Chondrocyte (in vitro differentiated cells): ENCODE results near the gene DNAH3. TPM values are rescaled to one million over a fixed set of nuclear protein-coding genes. Genes with fewer than 3 reads are reported as not detected.

Experiments used
- DNase-seq: peaks from one replicate; pipeline ENCODE4 v3.0.0; 2021; ENCODE audit warnings: mixed read lengths, low spot score
- H3K27ac Mint-ChIP-seq: one replicate; pipeline ENCODE4 v1.8.0; 2021; ENCODE audit warnings: mild to moderate bottlenecking, moderate library complexity, mixed read lengths; ENCODE audit not compliant: unreplicated experiment
- H3K27me3 Mint-ChIP-seq: 2 replicates; pipeline ENCODE4 v1.8.0; 2021; ENCODE audit warnings: low read depth, mixed read lengths
- H3K36me3 Mint-ChIP-seq: 2 replicates; pipeline ENCODE4 v1.8.0; 2021; ENCODE audit warnings: low read depth, mixed read lengths
- H3K4me1 Mint-ChIP-seq: 2 replicates; pipeline ENCODE4 v1.8.0; 2021; ENCODE audit warnings: low read depth, mild to moderate bottlenecking, mixed read lengths
- H3K4me3 Mint-ChIP-seq: one replicate; pipeline ENCODE4 v1.8.0; 2021; ENCODE audit warnings: mild to moderate bottlenecking, moderate library complexity, mixed read lengths; ENCODE audit not compliant: unreplicated experiment
- H3K9me3 Mint-ChIP-seq: 2 replicates; pipeline ENCODE4 v1.8.0; 2021; ENCODE audit warnings: low read depth, mixed read lengths
- total RNA-seq: library from RNA; stranded (reverse); gene quantifications from 3 replicates; pipeline ENCODE4 v1.2.1, GENCODE V29; 2021
- TF ChIP-seq, protein P1 (sequence below): fragments of 200-600 bp; sonication (generic); IDR thresholded peaks from 2 replicates; pipeline ENCODE4 v1.5.0; 2021; ENCODE audit warnings: antibody characterized with exemption, mild to moderate bottlenecking, moderate library complexity

Gene DNAH3
- total RNA-seq, 1 donor from 2014 or later = not detected

DNA sequence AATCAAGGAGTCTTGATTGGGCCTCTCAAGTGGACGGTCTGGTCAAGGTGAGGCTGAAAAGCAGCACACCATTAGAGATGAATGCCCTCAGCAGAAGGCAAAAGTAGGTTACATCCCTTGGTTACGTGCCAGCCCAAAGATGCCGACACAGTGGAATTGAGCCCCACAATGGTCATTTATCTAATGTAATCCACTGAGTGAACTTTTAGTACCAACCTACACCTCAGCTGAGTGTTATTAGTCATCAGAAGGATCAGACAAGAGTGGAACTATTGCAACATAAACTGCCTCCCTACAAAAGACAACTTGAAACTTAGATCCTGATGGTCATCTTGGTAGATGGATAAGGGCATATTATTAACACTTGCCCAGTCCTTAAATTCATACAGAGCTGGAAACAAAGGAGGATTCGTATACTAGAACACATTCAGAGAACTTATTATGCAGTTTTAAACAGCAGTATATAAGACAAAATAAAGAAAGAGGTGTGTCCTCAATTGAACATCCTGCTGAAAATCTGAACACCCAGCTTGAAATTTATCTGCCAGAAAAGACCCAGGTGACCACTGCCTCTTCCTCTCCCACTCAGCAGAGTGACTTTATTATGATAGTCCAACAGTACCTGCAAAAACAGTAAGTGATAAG is 253.3 kb downstream of the DNAH3 start:
- DNase-seq = no peak
- peaks cover 10% of the 10 kb centered on the region for H3K36me3 Mint-ChIP-seq
- TF ChIP-seq, protein P1, sequence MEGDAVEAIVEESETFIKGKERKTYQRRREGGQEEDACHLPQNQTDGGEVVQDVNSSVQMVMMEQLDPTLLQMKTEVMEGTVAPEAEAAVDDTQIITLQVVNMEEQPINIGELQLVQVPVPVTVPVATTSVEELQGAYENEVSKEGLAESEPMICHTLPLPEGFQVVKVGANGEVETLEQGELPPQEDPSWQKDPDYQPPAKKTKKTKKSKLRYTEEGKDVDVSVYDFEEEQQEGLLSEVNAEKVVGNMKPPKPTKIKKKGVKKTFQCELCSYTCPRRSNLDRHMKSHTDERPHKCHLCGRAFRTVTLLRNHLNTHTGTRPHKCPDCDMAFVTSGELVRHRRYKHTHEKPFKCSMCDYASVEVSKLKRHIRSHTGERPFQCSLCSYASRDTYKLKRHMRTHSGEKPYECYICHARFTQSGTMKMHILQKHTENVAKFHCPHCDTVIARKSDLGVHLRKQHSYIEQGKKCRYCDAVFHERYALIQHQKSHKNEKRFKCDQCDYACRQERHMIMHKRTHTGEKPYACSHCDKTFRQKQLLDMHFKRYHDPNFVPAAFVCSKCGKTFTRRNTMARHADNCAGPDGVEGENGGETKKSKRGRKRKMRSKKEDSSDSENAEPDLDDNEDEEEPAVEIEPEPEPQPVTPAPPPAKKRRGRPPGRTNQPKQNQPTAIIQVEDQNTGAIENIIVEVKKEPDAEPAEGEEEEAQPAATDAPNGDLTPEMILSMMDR = no peak
- peak overlapping the region; percentile 99 for H3K27ac Mint-ChIP-seq
- peak overlapping the region; percentile 87 for H3K4me3 Mint-ChIP-seq
- H3K27me3 Mint-ChIP-seq = no peaks in the 10 kb centered on the region
- H3K9me3 Mint-ChIP-seq = no peaks in the 10 kb centered on the region
- H3K4me1 Mint-ChIP-seq = peaks cover 59% of the 10 kb centered on the region

DNA sequence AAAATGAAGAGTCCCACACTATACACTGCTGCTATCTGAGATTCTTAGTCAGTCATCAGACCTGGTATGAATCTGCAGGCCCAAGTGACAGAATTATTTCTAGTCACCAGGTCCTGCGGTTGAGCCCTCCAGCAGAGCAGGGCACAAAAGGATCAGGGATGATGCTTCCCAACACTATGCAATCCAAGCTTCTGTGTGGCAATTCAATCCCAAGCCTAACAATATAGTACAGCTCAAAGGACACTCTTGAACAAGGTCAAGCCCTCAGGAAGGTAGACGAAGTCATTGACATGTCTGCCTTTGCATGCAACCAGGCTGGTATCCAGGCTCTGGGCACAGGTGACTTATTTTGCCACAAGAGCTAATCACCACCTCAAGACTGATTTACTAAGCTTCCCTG is 256.3 kb downstream of the DNAH3 start:
- H3K27ac Mint-ChIP-seq = no peak overlapping the region
- H3K4me1 Mint-ChIP-seq = peaks cover 62% of the 10 kb centered on the region
- no peaks in the 10 kb centered on the region for H3K9me3 Mint-ChIP-seq
- TF ChIP-seq, protein P1 = no peak
- H3K27me3 Mint-ChIP-seq = no peaks in the 10 kb centered on the region
- H3K36me3 Mint-ChIP-seq = peaks cover 12% of the 10 kb centered on the region
- DNase-seq = no peak
- no peak overlapping the region for H3K4me3 Mint-ChIP-seq

DNA sequence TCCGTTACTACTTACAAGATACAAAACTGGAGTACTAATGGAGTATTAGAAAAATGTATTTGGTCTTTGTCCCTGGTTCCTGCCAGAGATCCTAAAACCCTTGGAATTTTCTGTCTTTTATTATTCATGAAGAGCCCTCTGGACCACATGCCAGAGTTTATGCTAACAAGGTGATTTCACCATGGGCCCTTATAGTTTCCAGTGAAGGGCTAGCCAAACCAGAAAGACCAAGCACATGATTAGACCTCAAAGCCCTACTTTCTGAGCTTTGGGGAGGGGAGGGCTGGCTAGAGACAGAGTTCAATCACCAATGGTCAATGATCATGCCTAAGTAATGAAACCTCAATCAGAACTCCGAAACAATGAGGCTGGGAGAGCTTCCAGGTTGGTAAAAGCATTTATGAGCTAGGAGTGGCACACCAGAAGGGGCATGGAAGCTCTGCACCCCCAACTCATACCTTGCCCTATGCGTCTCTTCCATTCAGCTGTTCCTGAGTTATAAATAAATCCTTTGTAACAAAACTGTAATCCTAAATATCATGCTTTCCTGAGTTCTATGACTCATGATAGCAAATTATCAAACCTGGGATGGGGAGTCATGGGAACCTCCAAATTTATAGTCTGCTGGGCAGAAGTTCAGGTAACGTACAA is 260.9 kb downstream of the DNAH3 start:
- Mint-ChIP-seq H3K4me3 (no peak overlapping the region), H3K9me3 (no peaks in the 10 kb centered on the region), H3K4me1 (peaks cover 42% of the 10 kb centered on the region), H3K27ac (peak overlapping the region; percentile 65), H3K36me3 (peaks cover 3% of the 10 kb centered on the region), H3K27me3 (no peaks in the 10 kb centered on the region)
- TF ChIP-seq, protein P1 = no peak
- DNase-seq = no peak

DNA sequence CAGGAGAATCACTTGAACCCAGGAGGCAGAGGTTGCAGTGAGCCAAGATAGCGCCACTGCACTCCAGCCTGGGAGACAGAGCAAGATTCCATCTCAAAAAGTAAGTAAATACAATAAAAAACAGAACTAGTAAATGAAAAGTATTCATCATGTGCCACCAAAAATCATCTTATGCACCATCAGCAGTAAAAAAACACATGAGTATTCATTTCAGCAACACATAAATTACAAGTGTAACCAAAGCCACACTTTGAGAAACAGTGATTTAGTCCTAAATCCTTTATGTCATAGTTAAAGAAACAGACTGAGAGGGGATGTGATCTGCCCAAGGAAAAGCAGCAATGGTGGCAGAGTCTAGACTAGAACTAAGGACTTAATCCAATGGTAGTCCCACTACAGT is 263.4 kb downstream of the DNAH3 start:
- H3K27me3 Mint-ChIP-seq = no peaks in the 10 kb centered on the region
- H3K4me3 Mint-ChIP-seq = no peak overlapping the region
- H3K27ac Mint-ChIP-seq = no peak overlapping the region
- TF ChIP-seq, protein P1 = no peak
- H3K4me1 Mint-ChIP-seq = peaks cover 39% of the 10 kb centered on the region
- peaks cover 2% of the 10 kb centered on the region for H3K36me3 Mint-ChIP-seq
- no peak for DNase-seq
- no peaks in the 10 kb centered on the region for H3K9me3 Mint-ChIP-seq

DNA sequence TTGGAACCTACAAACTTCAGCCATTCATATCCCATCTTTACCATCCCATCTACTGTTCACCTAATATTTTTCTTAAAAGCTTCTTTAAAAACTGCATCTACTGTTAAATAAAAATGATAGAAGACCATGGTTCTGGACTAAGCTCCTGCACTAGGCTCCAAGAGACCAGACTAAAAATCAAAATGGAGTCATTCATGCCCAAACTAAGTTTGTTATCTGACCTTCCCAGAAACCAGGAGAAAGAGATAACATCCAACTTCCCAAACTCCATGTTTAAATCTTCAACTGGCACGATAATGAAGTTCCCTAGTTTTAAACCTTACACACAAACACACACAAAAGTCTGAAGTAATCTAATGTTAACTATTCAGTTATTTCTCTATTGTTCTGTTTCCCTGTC is 264.3 kb downstream of the DNAH3 start:
- Mint-ChIP-seq H3K4me3 (no peak overlapping the region), H3K4me1 (peaks cover 42% of the 10 kb centered on the region), H3K27ac (no peak overlapping the region), H3K36me3 (peaks cover 2% of the 10 kb centered on the region), H3K9me3 (no peaks in the 10 kb centered on the region), H3K27me3 (no peaks in the 10 kb centered on the region)
- no peak for DNase-seq
- TF ChIP-seq, protein P1 = no peak
